ENCODE measurements around the gene TMEM167A.
"Not testable (repeated sequence)": the region's sequence is repeated elsewhere in the genome, so short reads cannot be mapped to it uniquely, and the experiment has no call there.

TMEM167A gene

DNA sequence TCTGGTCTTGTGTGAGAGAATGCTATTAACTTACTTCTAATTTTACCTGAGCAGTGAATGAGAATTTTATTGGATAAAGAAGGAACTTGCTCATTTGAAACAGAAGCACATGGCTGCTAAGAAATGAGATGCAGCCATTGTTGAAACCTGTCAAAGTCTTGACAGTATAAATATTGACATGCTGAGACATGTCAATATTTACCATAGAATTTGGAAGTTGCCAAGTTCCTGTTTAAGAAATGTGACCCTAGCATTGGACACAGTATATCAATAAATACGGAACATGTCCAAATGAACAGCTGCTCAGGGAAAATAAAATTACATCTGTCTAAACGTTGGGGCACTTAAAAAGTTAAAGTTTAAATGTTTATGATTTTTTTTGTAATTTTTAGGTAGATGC lies 7.9 kb upstream of the TMEM167A start:
- no peak for DNase-seq

DNA sequence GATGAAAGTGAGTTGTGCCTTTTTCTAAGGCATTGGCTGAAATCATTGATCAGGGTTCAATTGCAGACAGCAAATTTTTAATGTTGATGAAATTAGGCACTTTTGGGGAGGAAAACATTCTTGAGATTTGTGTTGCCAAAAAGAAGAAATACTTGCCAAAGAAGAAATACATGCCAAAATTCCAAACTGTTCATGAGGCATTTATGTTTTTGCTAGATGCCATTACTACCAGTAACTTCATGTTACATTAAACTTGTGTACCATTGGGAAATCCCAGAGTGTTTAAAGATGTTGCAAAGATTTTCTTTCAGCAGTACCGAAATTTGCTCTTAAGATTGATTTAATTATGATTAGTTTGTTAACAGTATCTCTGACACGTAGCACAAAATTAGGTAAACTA lies 7.1 kb upstream of the TMEM167A start:
- no peak for DNase-seq

- no peak for DNase-seq
Observed at GRCh38 chr5:83082750-83083149, 5.6 kb upstream of the TMEM167A start.

GRCh38 chr5:83077662-83078261 lies 568 bp upstream of the TMEM167A start:
- DNase-seq: peak; percentile 31

- no peak for DNase-seq
Observed at GRCh38 chr5:83072966-83073365, 4.2 kb downstream of the TMEM167A start.

GRCh38 chr5:83071286-83072051 lies 5.7 kb downstream of the TMEM167A start:
- no peak for DNase-seq

- DNase-seq: no peak
Observed at GRCh38 chr5:83069096-83069799, 7.9 kb downstream of the TMEM167A start.

DNA sequence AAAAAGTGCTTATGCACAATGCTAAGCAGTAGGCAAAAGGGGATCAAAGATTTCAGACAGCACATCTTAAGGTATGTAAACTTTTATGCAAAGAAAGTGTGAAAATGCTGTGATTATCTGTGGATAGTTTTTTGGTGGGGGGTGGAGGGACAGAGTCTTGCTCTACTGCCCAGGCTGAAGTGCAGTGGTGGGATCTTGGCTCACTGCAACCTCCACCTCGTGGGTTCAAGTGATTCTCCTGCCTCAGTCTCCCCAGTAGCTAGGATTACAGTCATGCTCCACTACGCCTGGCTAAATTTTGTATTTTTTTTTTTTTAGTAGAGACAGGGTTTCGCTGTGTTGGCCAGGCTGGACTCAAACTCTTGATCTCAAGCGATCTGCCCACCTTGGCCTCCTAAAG lies 9.8 kb downstream of the TMEM167A start:
- DNase-seq: not testable (repeated sequence)

DNA sequence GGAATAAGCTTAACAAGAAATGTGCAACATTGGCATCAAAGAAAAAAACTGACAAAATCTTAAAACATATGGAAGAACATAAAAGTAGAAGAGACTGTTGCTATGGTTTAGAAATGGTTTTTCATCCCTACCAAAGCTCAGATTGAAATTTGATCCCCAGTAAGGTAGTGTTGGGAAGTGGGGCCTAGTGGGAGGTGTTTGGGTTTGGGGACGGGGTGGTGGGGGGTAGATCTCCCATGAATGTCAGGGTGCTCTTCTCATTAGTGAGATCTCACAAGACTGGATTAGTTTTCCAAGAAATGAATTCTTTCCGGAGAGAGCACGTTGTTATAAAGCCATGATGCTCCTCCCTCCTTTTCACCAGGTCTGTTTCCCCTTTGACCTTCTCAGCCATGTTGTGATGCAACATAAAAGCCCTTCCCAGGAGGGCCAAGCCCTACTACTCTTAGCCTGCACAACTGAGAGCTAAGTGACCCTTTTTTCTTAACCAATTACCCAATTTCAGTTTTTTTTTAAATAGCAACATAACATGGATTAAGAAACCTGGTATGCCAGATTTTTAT lies 10.6 kb downstream of the TMEM167A start:
- DNase-seq: no peak

DNA sequence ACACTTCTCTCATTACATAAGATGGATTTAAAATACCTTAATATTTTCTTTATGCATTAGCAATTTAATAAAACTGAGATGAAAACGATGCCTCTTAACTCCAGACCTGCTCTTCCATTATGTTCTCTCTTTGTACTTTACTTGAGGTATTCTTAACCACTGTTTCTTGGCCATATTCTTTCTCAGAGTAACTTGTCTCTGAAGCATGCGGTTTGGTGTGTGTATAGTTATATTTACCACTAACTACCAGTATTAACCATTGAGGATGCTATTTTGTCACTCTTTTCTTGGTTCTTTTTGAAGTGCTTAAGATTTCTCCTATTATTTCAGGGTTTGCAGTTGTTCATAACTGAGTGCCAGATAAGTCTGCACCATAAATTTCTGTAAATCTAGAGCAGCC lies 17.9 kb downstream of the TMEM167A start:
- no peak for DNase-seq

GRCh38 chr5:83058726-83059125 lies 18.5 kb downstream of the TMEM167A start:
- no peak for DNase-seq

DNA sequence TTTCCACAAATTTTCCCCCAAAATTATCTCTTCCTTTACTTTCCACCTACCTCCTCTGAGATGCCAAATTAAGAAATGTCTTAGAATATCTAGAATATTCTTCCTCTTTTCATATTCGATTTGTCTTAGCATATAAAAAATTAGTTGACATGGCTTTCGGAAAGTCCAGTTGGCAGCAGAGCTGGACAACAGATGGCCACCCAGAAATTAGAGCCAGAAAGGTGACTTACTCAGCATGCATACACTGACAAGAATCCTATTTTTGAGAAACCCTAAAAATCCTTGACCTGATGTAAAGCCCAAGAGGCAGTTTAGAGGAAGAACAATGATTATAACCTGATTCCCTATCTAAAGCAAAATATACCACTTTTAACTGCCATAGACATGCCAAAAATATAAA lies 22.0 kb downstream of the TMEM167A start:
- no peak for DNase-seq

- DNase-seq: no peak
Observed at GRCh38 chr5:83050723-83051340, 26.4 kb downstream of the TMEM167A start.

- no peak for DNase-seq
Observed at GRCh38 chr5:83049370-83049885, 27.8 kb downstream of the TMEM167A start.

- no peak for DNase-seq
Observed at GRCh38 chr5:83048811-83049210, 28.4 kb downstream of the TMEM167A start.

DNA sequence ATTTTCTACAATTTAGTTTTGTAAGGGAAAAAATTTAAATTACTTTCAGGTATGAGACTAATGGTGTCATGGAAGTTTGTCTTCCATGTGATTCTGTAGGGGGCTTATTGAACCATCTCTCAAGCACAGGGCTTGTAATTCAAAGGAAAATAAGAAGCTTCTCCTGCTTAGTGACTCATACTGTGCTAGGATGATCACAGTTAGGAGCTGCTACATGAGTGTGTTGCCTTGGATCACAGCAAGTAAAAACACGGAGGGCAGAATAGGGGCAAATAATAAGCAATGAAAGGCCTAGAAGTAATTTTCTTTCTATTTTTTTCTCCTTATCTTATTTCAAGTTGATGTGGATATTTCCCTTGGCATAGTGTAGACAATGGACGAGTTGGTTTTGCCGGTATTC lies 28.9 kb downstream of the TMEM167A start:
- no peak for DNase-seq

- no peak for DNase-seq
Observed at GRCh38 chr5:83044926-83045325, 32.3 kb downstream of the TMEM167A start.

- DNase-seq: no peak
Observed at GRCh38 chr5:83042507-83042906, 34.7 kb downstream of the TMEM167A start.

- DNase-seq: no peak
Observed at GRCh38 chr5:83038924-83039323, 38.3 kb downstream of the TMEM167A start.

DNA sequence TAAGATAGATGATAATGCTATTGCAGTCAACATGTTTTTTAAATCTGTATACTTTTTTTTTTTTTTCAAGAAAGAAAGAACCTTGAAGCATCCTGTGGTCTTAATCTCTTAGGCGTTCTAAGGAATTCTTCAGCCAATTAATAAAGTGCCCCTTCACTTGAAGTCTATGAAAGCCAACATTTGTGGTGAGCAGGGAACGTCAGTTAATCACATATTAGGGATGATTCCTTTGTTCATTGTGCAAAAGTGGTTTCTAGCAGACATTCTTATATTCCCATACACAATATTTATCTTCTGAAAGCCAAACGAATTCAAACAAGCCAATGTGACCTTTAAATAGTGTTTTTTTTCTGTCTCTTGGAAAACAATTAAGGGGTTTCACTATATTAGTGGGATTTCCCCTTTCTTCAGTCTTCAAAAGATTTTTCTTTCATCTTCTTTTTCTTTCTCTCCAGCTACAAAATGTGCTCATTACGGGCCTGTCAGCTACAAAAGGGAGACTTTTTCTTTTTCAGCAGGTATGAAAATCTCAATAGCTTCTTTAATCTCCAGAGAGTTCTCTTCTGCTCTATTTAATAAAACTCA lies 40.1 kb downstream of the TMEM167A start:
- peak; percentile 19 for DNase-seq

DNA sequence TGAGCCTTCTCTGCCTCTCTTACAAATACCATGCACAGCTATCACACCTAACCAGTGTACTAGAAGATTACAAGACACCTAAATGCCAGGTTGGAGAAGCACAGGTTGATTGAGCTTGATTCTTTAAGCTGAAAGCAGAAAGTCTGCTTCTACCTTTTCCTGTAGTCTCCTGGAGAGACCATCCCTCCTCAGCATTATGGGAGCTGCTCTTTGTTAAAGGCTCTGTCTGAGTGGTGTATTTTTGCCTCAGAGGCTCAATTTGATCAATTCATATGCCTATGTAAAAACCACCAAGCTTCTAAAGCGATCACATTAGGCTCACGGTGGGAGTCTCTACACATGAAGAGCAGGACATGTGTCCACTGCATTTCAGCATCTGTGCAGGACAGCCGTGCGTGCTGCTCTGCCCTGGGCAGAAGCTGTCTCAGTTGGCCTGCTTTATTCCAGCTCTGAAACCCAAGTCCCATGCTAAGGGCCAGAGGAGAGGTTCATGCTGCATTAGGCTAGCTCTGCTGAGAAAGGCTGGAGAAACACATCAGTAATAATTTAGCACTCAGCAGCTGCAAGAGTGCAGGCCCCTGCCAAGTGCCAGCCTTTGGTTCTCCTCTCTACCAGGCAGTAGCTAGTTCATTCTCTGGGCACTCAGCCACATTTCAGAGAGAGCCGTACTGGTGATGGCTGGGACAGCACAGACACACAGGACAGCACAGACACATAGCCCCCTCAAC lies 41.7 kb downstream of the TMEM167A start:
- no peak for DNase-seq

Data from fibroblast of skin of abdomen (primary cell).